Measurements from ENCODE around the gene POLR3B.
"Not testable (repeated sequence)": the region's sequence is repeated elsewhere in the genome, so short reads cannot be mapped to it uniquely, and the experiment has no call there.

POLR3B gene

DNA sequence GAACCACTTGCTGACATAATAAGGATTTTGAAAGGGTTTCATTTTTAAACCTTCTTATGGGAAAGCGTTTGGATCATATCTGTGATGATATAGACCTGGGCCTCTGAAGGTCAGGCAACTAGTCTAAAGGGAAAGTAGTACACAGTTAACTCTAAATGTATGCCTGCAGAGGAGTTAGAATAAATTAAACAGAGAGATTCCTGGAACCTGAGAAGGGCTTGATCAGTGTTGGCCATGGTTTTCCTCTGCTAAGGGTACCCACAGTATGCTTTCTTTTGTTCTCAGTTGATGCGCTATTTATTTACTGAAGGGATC is 14.4 kb upstream of the POLR3B start:
- DNase-seq: no peak

DNA sequence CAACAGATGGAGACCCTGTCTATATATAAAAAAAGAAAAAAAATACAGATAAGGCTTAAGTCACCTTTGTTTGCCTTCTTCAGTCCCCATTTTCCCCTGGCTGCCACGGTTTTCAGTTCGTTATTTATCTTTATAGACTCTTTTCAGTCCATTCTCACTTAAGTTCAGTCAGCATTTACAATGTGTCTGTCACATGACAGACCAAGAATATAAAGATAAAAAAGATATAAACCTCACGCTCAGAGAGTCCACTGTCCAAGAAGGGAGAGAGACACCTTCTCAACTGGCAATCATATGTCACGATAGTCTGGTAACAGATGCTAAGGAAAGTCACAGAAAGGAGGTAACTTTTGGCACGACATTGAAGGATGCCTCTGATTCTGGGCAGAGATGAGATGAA is 13.4 kb upstream of the POLR3B start:
- no peak for DNase-seq

DNA sequence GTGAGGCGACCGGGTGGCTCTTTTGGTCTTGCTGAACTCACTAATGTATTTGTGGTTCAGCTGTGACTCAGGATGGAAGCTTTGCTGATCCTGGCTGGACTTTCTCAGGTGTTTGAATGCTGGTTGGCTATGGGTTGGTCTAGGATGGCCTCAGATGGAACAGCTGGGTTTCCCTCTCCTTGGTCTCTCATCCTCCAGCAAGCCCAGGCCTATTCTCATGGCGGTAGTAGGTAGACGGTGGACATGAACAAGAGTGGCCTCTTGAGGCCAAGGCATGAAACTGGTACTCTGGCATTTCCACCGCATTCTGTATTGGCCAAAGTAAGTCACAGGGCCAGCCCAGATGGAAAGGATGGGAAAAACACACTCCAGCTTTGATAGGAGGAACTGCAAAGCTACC is 11.8 kb upstream of the POLR3B start:
- DNase-seq: no peak

DNA sequence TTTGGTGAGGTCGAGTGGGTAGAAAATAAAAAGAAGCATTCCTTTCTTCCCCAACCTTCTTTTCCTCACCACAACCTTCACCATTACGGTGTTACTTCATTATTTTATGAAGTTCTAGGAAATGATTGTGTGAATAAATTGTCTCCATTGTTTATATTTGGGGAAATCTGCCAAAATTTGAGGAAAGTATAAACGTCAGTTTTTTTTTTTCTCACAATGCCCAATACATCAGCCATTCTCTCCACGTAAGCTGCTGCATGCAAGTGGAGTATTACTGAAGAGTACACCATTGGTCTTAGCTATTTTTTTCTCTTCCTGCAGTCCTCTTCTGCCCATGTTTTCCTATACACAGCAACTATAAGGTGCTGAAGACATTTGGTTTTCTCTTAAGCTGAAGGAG is 9.1 kb upstream of the POLR3B start:
- DNase-seq: no peak

DNA sequence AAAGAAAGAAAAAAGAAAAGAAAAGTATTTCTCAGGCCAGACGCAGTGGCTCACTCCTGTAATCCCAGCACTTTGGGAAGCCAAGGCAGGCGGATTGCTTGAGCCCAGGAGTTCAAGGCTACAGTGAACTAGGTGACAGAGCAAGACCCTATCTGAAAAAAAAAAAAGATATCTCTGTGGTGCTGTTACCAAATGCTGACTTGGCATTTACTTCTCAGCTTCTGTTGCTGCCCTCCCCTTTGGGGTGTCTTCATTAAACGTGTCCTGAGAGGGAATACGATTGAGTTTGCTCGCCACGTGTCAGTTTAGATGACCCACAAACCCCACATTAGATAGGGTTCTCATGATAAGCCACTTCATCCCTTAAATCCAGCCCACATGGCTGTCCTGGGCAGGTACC is 4.4 kb upstream of the POLR3B start:
- no peak for DNase-seq

DNA sequence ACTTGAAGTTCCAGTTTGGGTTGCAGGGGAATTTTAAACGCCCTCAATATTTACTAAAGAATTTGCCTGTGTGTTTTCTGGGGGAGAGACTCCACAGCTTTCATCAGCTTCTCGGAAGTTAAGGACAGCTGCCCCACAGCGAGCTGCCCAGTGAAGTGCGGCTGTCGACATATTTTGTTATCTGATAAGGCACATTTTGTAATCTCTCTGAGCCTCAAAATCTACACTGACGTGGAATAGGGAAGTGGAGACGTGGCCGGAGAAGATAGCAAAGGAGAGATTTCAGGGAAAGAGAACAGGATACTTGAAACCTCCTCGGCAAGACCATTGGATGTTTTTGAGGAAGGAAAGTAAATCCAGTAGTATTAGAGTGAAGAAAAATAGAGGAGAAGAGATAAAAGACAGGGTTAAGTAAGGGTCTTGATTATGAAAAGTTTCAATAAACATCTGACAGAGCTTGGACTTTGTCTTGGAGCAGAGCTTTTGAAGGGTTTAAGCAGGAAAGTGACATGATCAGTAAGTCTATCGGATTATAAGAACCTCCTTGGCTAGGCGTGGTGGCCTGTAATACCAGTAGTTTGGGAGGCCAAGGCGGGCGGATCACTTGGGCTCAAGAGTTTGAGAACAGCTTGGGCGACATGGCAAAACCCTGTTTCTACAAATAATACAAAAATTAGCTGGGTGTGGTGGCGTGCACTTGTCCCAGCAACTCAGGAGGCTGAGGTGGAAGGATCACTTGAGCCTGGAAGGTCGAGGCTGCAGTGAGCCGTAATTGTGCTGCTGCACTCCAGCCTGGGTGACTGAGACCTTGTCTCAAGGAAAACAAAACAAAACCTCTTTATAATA is 1.1 kb downstream of the POLR3B start:
- no peak for DNase-seq

DNA sequence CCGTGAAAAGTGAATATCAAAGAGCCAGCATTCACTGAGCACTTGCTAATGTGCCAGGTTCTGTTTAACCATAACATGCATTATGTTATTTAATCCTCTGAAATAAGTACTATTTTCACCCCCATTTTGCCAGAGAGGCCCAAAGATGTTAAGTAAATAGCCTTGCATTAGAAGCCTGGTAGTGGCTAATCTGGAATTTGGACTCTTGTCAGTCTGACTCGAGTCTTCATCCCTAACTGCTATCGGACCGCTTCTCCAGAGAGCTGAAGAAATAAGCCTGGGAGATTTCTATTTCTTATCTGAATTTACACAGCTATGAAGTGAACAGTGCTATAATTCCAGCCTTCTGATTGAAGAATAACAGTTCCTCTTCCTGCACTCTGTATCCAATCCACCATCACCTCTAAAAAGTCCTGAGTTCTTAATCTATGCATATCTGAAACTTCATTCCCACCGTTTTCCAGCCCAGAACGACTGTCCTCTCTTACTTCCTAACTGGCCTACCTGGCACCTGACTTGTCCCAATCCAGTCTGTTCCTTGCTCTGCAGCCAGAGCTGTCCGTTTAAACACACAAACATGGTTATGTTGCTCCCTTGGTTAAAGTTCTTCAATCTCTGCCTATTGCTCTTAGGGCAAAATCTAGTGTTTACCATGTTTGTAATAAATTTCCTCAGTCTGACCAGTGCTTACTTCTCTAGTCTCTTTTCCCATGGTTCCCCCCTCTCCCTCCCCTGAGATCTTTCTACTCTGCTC is 2.3 kb downstream of the POLR3B start:
- DNase-seq: no peak

DNA sequence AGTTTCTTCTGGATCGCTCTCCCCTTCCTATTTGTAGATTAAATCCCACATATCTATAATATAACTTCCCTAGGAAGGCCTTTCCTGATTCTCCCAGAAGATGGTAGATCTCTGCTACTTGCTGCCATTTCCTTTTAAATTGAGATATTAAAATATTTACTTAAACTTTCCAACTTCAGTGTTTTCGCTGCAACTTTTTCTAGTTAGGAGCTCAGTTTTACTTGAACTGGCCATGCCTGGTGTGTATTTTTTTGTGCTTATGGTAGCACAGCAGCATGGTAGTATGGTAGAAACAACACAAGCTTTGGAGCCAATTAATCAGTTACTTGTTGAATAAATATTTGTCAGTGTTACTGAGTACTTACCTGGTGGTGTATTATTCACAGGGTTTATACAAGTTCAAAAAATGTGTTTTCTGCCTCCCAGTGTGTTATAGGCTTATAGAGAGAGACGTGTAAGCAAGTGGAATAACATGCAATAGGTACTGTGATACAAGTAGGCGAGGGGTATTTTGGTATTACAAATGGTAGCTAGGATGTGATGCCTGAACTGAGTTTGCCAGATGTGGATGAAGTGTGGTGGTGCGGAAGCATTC is 2.9 kb downstream of the POLR3B start:
- DNase-seq: no peak

DNA sequence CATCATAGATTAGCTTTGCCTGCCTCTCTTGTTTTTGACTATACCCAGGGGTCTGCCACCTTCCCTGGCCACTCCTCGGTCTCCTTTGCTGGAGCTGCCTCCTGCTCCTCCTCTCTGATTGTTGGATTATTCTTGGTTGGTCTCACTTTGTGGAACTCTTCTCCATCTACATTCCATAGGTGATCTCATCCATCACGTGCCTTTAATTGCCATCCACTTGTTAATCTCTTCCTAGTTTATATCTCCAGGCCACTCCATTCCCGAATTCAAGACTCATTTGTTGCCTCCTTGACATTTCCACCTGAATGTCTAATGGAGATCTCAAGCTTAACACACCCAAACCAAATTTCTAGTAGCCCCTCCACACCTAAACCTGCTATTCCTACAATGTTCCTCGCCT is 5.4 kb downstream of the POLR3B start:
- no peak for DNase-seq

DNA sequence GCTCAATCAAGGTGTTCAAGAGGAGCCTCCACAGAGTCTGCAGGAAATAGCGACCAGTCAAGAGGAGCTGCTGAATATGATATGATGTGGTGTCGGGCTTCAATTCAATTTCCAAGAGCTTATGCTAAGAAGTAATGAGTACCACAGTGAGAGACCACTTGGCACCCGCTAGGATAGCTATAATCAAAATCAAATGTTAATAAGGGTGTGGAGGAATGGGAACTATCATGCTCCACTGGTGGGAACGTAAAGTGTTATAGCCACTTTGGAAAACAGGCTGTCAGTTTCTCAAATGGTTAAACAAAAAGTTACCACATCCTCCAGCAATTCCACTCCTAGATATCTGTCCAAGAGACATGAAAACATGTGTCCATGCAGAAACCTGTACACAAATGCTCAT is 6.7 kb downstream of the POLR3B start:
- no peak for DNase-seq

DNA sequence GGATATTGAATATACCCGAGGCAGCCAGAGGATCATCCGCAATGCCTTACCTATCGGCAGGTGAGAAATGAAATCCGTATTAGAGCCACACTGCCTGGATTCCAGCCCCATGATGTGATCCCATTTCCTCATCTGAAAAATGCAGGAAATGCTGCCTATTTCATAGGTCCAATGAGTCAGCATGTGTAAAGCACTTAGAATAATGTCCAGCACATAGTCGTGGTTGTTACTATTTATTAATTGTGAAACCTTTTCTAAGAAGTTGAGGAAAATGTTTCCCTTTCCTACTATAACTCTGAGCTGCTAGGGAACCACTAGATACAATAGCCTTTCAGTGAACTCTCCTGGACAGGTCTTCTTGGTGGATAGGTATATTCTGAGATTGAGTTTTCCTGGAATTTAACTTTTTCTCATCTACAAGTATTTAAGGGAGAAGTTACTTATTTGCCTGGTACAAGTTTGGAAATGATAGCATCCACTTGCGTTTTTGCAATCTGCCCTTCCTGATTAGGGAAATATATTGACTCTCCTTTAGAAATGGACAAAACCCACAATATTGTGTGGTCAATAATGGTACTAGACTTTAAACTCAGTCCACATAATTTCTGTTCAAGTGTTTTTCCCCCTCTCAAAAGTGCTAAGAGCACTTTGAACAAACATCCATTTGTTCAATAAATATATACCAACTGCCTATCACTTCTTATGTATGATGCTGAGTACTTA is 12.2 kb downstream of the POLR3B start:
- DNase-seq: no peak

DNA sequence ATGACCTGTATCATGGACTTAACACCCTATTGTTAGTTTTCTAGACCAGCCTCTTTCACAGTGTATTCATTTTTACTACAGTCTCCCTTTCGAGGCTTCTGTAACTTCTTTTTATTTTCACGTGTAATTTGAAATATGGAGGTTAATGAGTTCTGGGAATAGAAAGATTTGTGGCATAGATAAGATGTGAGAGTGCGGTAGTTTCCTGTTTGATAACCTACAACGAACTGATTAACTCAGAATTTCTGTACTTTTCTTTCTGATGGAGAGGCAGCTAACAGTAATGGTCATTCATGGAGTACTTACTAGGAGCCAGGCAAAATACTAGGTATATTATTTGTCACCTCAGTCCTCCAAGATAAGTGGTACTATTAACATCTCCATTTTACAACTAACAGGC is 21.2 kb downstream of the POLR3B start:
- no peak for DNase-seq

DNA sequence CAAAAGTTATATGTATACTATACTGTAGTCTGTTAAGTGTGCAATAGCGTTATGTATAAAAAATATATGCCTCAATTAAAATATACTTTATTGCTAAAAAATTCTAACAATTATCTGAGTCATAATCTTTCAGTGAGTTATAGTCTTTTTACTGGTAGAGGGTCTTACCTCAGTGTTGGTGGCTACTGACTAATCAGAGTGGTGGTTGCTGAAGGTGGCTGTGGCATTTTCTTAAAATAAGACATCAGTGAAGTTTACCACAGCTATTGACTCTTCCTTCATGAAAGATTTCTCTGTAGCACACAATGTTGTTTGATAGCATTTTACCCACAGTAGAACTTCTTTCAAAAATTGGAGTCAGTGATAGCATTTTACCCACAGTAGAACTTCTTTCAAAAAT is 23.4 kb downstream of the POLR3B start:
- no peak for DNase-seq

DNA sequence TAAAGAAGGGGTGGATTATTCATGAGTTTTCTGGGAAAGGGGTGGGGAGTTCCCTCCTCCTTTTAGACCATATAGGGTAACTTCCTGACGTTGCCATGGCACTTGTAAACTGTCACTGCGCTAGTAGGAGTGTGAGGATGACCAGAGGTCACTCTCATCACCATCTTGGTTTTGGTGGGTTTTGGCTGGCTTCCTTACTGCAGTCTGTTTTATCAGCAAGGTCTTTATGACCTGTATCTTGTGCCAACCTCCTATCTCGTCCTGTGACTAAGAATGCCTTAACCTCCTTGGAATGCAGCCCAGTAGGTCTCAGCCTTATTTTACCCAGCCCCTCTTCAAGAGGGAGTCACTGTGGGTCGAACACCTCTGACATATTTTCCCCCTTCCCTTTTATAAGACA is 24.3 kb downstream of the POLR3B start:
- not testable (repeated sequence) for DNase-seq

DNA sequence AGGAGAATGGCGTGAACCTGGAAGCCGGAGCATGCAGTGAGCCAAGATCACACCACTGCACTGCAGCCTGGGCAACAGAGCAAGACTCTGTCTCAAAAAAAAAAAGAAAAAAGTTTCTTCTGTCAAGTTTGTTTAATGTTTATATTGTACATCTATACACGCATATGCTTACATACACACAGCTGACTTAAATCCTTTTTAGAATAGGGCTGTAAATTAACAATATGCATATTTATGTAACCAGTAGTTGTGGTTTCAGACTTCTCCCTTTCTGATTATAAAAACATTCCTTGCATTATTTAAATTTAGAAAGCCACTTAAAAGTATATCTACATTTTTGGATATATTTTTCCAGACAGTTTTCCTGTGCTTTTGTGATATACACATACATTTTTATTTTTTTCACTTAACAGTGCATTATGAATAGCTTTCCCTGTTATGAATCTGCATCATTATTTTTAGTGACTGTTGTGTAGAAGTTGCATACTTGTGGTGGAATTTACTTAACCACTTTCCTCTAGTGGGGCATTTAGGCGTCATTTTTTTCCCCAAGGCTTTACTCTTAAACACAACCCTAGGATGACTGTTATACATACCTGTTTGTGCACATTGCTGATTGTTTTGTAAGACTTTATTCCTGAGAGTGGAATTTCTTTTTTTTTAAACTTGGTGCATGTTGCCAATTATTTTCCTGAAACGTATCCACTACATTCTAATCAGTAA is 29.4 kb downstream of the POLR3B start:
- DNase-seq: no peak

DNA sequence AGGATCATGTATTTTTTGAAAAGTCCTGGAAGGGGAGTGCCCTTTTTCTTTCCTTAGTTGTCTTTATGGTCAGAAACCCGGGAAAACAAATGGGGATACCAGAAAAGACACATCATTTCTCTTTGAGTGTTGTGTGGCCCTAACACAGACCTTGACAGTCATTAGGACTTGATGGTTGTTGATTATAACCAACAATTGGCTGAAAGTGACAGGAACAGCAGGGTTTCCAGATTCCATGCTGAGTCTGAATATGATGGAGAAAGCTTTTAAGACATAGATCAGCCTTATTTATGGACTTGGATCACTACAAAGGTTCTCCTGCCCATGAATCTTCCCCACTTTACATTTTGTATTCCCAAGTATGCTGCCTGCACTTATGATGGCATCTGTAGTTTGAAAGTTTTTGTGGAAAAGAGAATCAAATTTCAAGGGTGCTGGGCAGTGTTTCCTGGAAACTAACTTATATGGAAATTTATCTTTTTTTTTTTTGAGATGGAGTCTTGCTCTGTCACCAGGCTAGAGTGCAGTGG is 30.4 kb downstream of the POLR3B start:
- DNase-seq: no peak

DNA sequence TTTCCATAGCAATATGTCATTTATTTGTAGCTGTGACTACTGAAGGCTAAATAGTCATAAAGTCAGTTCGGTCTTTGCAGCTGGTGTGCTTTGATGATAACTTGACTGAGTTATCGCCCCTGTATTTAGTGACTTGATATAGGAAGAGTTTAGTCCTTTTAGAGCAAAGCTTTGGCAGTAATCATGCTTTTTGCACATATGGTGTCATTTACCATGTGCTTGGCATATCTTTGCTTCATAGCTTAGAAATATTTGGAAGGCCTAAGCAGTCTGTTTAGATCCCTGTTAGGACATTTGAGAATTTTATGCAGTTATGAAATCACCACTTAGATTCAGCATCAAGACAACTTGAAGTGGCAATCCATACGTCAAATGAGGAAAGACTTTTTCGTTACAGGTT is 31.6 kb downstream of the POLR3B start:
- no peak for DNase-seq

DNA sequence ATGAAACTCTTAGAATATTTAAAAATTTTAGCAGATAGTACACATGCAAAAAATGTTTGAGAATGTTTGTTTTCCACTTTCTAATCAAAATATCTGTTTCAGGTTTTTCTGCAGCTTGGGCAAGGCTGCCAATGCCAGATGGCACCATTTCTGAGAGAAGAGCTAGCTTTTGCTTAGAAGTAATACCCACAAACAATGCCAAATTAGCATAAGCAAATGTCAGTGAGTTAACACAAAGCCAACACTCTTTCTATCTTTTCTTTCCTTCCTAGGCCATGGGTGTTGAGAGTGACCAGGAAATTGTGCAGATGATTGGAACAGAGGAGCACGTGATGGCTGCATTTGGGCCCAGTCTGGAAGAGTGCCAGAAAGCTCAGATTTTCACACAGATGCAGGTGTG is 35.2 kb downstream of the POLR3B start:
- DNase-seq: no peak

DNA sequence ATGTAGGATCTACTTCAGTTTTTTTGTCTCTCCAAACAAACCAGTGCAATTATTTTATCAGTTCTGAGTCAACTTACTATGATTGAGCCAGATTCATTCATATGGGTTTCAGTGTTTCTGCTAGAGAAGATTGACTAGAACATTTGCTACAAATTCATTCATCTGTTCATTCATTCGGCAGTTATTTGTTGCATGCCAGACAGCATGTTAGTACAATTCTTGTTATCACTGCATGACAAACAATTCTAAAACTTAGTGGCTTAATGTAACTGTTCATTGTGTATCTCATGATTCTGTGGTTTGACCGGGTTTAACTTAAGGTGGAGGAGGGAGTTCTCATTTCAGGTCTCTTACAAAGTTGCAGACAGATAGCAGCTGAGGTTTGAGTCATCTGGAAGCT is 52.3 kb downstream of the POLR3B start:
- no peak for DNase-seq

DNA sequence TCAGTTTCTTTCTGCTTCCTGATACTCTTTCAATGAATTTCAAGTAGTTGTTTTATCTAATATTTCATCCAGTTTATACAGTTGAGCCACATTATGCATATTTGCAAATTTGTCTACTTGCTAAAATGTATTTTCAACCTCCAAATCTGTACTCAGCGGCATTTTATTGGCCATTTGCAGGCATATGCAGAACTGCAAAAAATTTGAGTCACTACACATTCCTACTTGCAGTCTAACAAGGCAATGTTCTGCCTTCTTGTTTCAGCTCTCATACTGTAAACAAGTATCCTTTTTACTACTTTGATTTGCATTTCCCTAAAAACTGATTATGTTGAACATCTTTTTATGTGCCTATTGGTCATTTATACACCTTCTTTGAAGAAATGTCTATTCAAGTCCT is 55.0 kb downstream of the POLR3B start:
- no peak for DNase-seq

DNA sequence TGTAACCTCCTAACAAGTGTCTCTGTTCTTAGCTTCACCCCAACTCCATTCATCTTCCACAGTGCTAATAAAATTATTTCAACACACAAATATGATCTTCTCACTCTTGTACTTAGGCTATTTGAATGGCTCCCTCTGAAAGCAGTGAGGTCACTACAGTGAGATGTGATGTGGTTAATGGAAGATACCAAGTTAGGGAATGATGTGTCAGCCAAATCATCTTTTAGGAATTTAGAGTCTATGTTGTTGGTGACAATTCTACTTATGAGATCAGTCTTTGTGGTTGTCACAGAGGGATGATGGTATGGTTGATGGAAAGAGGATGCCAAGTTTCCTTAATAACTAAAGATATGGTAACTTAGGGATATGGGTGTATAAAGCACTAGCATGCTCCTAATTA is 57.6 kb downstream of the POLR3B start:
- no peak for DNase-seq

DNA sequence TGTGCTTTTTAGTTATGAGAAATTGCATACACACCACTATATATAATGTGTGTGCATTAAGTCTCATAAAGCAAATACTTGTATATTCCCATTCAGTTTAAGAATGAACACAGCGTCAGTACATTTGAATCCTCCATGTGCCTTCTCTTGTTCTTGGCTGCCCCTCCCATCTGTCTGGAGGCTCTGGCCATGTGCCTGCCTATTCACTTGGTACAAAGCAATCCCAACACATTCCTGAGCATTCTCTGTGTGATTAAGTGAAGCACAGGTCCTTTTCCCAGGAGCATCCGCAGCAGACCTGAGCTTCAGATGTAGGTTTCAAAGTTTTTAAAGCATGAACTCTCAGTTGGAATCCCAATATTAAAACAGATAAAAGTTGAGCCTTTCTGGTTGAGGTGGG is 58.7 kb downstream of the POLR3B start:
- DNase-seq: no peak

All from NCI-H1436 treated with DMSO at 0.1 percent for 48 hours (cell line).